SK-N-SH (cell line): Measurements from ENCODE around the gene LRRC2. TPM values are rescaled to one million over a fixed set of nuclear protein-coding genes. Genes with fewer than 3 reads are reported as not detected.

Experiments
- CTCF ChIA-PET: fragments of 300-600, 350-600 bp; formaldehyde crosslinking; extraction: SDS; loops from one replicate; lab custom pipeline; 2021; lab: Yijun Ruan, JAX
- POLR2A ChIA-PET: fragments of 350-600 bp; sonication (Branson Sonifier 250); formaldehyde crosslinking; extraction: SDS; loops from one replicate; lab custom pipeline; 2020; ENCODE audit warnings: antibody characterized with exemption, inconsistent platforms; lab: Yijun Ruan, JAX
- DNase-seq: peaks from one replicate; pipeline ENCODE4 v3.0.0; 2012
- H2AFZ ChIP-seq: fragments of 200-600 bp; sonication (generic); 2 replicates; pipeline ENCODE4 v1.8.1; 2016; ENCODE audit warnings: antibody characterized with exemption, mild to moderate bottlenecking, low read depth
- H3F3A ChIP-seq: fragments of 200-600 bp; sonication (generic); replicated peaks from 2 replicates; pipeline ENCODE3; 2016; ENCODE audit warnings: antibody characterized with exemption, mild to moderate bottlenecking; ENCODE audit not compliant: insufficient read depth
- H3K27ac ChIP-seq, 2 experiments: fragments of 200-500 bp in 1 of 2; fragments of 200-600 bp in 1 of 2; sonication (Bioruptor generic) in 1 of 2; sonication (generic), shearing (Covaris generic) in 1 of 2; 2 replicates each; pipeline versions ENCODE4 v1.5.1 to v1.6.1; 2014 to 2016; ENCODE audit warnings: low read depth in 2 of 2, inconsistent platforms in 1 of 2, low read length in 1 of 2, mild to moderate bottlenecking in 1 of 2, mixed read lengths in 1 of 2
- H3K27me3 ChIP-seq: fragments of 200-600 bp; sonication (generic), shearing (Covaris generic); 2 replicates; pipeline ENCODE4 v1.6.1; 2016; ENCODE audit warnings: mixed run types; ENCODE audit not compliant: insufficient read depth
- H3K36me3 ChIP-seq, 2 experiments: fragments of 200-500 bp in 1 of 2; fragments of 200-600 bp in 1 of 2; sonication (Bioruptor generic) in 1 of 2; sonication (generic) in 1 of 2; replicated peaks in 1 of 2; 2 replicates each; pipeline versions ENCODE3 to v1.5.1; 2014 to 2016; ENCODE audit warnings: low read length in 1 of 2, mild to moderate bottlenecking in 1 of 2; ENCODE audit not compliant: insufficient read depth in 2 of 2, control insufficient read depth in 1 of 2
- H3K4me1 ChIP-seq, 2 experiments: fragments of 200-500 bp in 1 of 2; fragments of 200-600 bp in 1 of 2; sonication (Bioruptor generic) in 1 of 2; sonication (generic), shearing (Covaris generic) in 1 of 2; 2 replicates each; pipeline versions ENCODE4 v1.5.1 to v1.6.1; 2014 to 2016; ENCODE audit warnings: low read depth in 1 of 2, low read length in 1 of 2, mixed run types in 1 of 2; ENCODE audit not compliant: insufficient read depth in 2 of 2, control insufficient read depth in 1 of 2
- H3K4me2 ChIP-seq: fragments of 200-600 bp; sonication (generic), shearing (Covaris generic); 2 replicates; pipeline ENCODE4 v1.6.1; 2017; ENCODE audit warnings: mixed run types
- H3K4me3 ChIP-seq, 2 experiments: fragments of 200-500 bp in 1 of 2; fragments of 200-600 bp in 1 of 2; sonication (Bioruptor generic) in 1 of 2; sonication (generic), shearing (Covaris generic) in 1 of 2; 2 replicates each; pipeline versions ENCODE4 v1.5.1 to v1.8.1; 2014 to 2016; ENCODE audit warnings: low read depth in 2 of 2, inconsistent platforms in 1 of 2, low read length in 1 of 2, mild to moderate bottlenecking in 1 of 2, mixed read lengths in 1 of 2, moderate library complexity in 1 of 2
- H3K79me2 ChIP-seq: fragments of 200-600 bp; sonication (generic); 2 replicates; pipeline ENCODE4 v1.8.1; 2017; ENCODE audit warnings: mild to moderate bottlenecking; ENCODE audit not compliant: insufficient read depth
- H3K9ac ChIP-seq: fragments of 200-600 bp; sonication (generic); 2 replicates; pipeline ENCODE4 v1.6.1; 2017; ENCODE audit warnings: mixed run types
- H3K9me2 ChIP-seq: fragments of 200-600 bp; sonication (generic); 2 replicates; pipeline ENCODE4 v1.6.1; 2017; ENCODE audit warnings: mixed run types
- H3K9me3 ChIP-seq: fragments of 200-600 bp; sonication (generic); 2 replicates; pipeline ENCODE4 v1.6.1; 2017; ENCODE audit warnings: mixed run types, mild to moderate bottlenecking, moderate library complexity
- H4K20me1 ChIP-seq: fragments of 200-600 bp; sonication (generic); 2 replicates; pipeline ENCODE4 v1.6.1; 2017; ENCODE audit warnings: mild to moderate bottlenecking, mixed run types; ENCODE audit not compliant: insufficient read depth
- ELF1 ChIP-seq: IDR thresholded peaks from 2 replicates; pipeline ENCODE4 v1.4.0; 2012
- EP300 ChIP-seq, 2 experiments: IDR thresholded peaks; 2 replicates each; pipeline versions ENCODE4 v1.4.0 to v1.6.1; 2012; ENCODE audit warnings: borderline replicate concordance in 1 of 2, low read depth in 1 of 2, low read length in 1 of 2
- FOSL2 ChIP-seq: IDR thresholded peaks from 2 replicates; pipeline ENCODE4 v1.4.0; 2012; ENCODE audit warnings: low read depth, mild to moderate bottlenecking, moderate library complexity, borderline replicate concordance
- FOXJ3 ChIP-seq: sonication (generic); formaldehyde crosslinking; IDR thresholded peaks from 2 replicates; pipeline ENCODE4 v1.5.1; 2020; ENCODE audit warnings: mild to moderate bottlenecking, missing genetic modification reagents
- JUND ChIP-seq: IDR thresholded peaks from 2 replicates; pipeline ENCODE4 v1.4.0; 2012
- MXI1 ChIP-seq: IDR thresholded peaks from 2 replicates; pipeline ENCODE4 v1.6.1; 2012; ENCODE audit warnings: mild to moderate bottlenecking, low read depth, low read length, improper control_type of control experiment
- NRF1 ChIP-seq: IDR thresholded peaks from 2 replicates; pipeline ENCODE4 v1.6.1; 2012; ENCODE audit warnings: low read depth, mild to moderate bottlenecking, low read length
- RCOR1 ChIP-seq: fragments of 150-350 bp; IDR thresholded peaks from 2 replicates; pipeline ENCODE4 v1.6.1; 2017; ENCODE audit warnings: antibody characterized with exemption, low read length
- SIN3A ChIP-seq: IDR thresholded peaks from 2 replicates; pipeline ENCODE4 v1.6.1; 2012; ENCODE audit warnings: low read depth, mild to moderate bottlenecking, low read length, moderate library complexity, borderline replicate concordance
- SMC3 ChIP-seq: IDR thresholded peaks from 2 replicates; pipeline ENCODE4 v1.6.1; 2012; ENCODE audit warnings: low read depth, low read length, improper control_type of control experiment
- TCF12 ChIP-seq: IDR thresholded peaks from 2 replicates; pipeline ENCODE4 v1.4.0; 2012
- TEAD4 ChIP-seq: IDR thresholded peaks from 2 replicates; pipeline ENCODE4 v1.4.0; 2012; ENCODE audit warnings: mild to moderate bottlenecking, borderline replicate concordance; ENCODE audit not compliant: insufficient read depth
- WGBS: methylation state at CpG from one replicate; pipeline ENCODE4 v1.1.6; 2017; ENCODE audit warnings: low lambda C conversion rate; 5-methylcytosine and 5-hydroxymethylcytosine counted together
- polyA plus RNA-seq, 3 experiments: library from polyadenylated mRNA; depleted of rRNA; stranded (reverse); fragments of >200 nt; gene quantifications; 2 replicates each; pipeline ENCODE4 v1.2.3, GENCODE V29; 2012
- TF ChIP-seq, protein P1 (sequence below): IDR thresholded peaks from 2 replicates; pipeline ENCODE4; 2012
- TF ChIP-seq, protein P2 (sequence below): fragments of 150-350 bp; IDR thresholded peaks from 2 replicates; pipeline ENCODE4 v1.6.1; 2017; ENCODE audit warnings: antibody characterized with exemption, low read length, low read depth, borderline replicate concordance
- TF ChIP-seq, protein P3 (sequence below): IDR thresholded peaks from 2 replicates; pipeline ENCODE4 v1.6.1; 2012; ENCODE audit warnings: mild to moderate bottlenecking, low read depth, low read length, moderate library complexity
- TF ChIP-seq, protein P4 (sequence below): fragments of 150-350 bp; IDR thresholded peaks from 2 replicates; pipeline ENCODE4 v1.6.1; 2016; ENCODE audit warnings: mild to moderate bottlenecking, low read depth, low read length

The LRRC2 gene
- polyA plus RNA-seq, 1 of the 3 experiments (the other 2 are of a cell fraction): 0.13 TPM

DNA sequence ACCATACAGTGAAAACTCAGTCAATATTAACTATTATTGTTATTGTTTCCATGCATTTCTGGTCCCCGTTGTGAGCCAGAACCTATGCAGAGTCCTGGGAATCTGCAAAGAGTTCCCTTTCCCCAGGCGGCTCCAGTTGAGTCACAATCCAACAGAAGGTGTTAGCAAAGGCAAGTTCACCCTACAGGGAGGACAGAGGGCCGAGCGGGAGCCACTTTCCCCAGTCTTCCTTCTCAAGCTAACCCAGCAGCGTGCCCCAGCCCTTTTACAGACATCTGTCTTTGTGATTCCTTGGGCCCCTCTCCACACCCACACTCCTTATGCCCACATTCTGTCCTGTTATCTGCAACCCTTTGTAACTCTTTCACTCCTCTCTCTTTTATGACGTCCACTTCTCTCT lies 88.3 kb downstream of the LRRC2 start:
- ChIA-PET CTCF (interaction anchor here (11.6 kb wide), 1 partner anchor 11 kb away, joined by 77 read pairs; no protein-coding TSS in a partner anchor), POLR2A (no interaction called here)
- Histone ChIP-seq H3K79me2 (no peaks in the 10 kb centered on the region), H3K4me1 (no peaks in the 10 kb centered on the region), H4K20me1 (no peaks in the 10 kb centered on the region), H3K27me3 (peaks cover 7% of the 10 kb centered on the region; the same call in 1 of the 2 replicates), H3K4me2 (no peak overlapping the region), H3K9me2 (no peaks in the 10 kb centered on the region), H3K9ac (no peak overlapping the region), H3K27ac (no peak overlapping the region), H3K4me3 (no peak overlapping the region), H3F3A (no peaks in the 10 kb centered on the region), H2AFZ (no peak overlapping the region), H3K9me3 (no peaks in the 10 kb centered on the region; the same call in 1 of the 2 replicates), H3K36me3 (no peaks in the 10 kb centered on the region)
- 36% methylated on average over 6 of the region's 6 CpGs for WGBS
- TF ChIP-seq RCOR1 (no peak), TEAD4 (no peak), TCF12 (no peak), JUND (no peak), MXI1 (no peak), EP300 (IDR thresholded peaks at IDR 0.05; ENCODE audit: borderline replicate concordance in 1 of 2, low read depth in 1 of 2, low read length in 1 of 2) (no peak), SMC3 (no peak), FOSL2 (no peak), ELF1 (no peak), NRF1 (no peak), FOXJ3 (CRISPR knock-in tag) (no peak), SIN3A (no peak)
- TF ChIP-seq, protein P1, sequence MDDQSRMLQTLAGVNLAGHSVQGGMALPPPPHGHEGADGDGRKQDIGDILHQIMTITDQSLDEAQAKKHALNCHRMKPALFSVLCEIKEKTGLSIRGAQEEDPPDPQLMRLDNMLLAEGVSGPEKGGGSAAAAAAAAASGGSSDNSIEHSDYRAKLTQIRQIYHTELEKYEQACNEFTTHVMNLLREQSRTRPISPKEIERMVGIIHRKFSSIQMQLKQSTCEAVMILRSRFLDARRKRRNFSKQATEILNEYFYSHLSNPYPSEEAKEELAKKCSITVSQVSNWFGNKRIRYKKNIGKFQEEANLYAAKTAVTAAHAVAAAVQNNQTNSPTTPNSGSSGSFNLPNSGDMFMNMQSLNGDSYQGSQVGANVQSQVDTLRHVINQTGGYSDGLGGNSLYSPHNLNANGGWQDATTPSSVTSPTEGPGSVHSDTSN: no peak
- TF ChIP-seq, protein P2, sequence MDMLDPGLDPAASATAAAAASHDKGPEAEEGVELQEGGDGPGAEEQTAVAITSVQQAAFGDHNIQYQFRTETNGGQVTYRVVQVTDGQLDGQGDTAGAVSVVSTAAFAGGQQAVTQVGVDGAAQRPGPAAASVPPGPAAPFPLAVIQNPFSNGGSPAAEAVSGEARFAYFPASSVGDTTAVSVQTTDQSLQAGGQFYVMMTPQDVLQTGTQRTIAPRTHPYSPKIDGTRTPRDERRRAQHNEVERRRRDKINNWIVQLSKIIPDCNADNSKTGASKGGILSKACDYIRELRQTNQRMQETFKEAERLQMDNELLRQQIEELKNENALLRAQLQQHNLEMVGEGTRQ: no peak
- TF ChIP-seq, protein P3, sequence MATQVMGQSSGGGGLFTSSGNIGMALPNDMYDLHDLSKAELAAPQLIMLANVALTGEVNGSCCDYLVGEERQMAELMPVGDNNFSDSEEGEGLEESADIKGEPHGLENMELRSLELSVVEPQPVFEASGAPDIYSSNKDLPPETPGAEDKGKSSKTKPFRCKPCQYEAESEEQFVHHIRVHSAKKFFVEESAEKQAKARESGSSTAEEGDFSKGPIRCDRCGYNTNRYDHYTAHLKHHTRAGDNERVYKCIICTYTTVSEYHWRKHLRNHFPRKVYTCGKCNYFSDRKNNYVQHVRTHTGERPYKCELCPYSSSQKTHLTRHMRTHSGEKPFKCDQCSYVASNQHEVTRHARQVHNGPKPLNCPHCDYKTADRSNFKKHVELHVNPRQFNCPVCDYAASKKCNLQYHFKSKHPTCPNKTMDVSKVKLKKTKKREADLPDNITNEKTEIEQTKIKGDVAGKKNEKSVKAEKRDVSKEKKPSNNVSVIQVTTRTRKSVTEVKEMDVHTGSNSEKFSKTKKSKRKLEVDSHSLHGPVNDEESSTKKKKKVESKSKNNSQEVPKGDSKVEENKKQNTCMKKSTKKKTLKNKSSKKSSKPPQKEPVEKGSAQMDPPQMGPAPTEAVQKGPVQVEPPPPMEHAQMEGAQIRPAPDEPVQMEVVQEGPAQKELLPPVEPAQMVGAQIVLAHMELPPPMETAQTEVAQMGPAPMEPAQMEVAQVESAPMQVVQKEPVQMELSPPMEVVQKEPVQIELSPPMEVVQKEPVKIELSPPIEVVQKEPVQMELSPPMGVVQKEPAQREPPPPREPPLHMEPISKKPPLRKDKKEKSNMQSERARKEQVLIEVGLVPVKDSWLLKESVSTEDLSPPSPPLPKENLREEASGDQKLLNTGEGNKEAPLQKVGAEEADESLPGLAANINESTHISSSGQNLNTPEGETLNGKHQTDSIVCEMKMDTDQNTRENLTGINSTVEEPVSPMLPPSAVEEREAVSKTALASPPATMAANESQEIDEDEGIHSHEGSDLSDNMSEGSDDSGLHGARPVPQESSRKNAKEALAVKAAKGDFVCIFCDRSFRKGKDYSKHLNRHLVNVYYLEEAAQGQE: no peak
- TF ChIP-seq, protein P4, sequence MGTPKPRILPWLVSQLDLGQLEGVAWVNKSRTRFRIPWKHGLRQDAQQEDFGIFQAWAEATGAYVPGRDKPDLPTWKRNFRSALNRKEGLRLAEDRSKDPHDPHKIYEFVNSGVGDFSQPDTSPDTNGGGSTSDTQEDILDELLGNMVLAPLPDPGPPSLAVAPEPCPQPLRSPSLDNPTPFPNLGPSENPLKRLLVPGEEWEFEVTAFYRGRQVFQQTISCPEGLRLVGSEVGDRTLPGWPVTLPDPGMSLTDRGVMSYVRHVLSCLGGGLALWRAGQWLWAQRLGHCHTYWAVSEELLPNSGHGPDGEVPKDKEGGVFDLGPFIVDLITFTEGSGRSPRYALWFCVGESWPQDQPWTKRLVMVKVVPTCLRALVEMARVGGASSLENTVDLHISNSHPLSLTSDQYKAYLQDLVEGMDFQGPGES: no peak
- DNase-seq: no peak
